KOPT-K1 (cell line): ENCODE results near the gene CKLF.
A peak's percentile ranks its signal among the peaks of the same experiment; 100 is the strongest.

Experiments
- H3K27ac ChIP-seq: fragments of 200-600 bp; sonication (generic); 2 replicates; pipeline ENCODE4 v1.5.1; 2016; ENCODE audit warnings: antibody characterized with exemption, mild to moderate bottlenecking, low read depth, low read length; ENCODE audit not compliant: poor library complexity, severe bottlenecking
- H3K36me3 ChIP-seq: fragments of 200-600 bp; sonication (generic); 2 replicates; pipeline ENCODE4 v1.5.1; 2017; ENCODE audit warnings: antibody characterized with exemption, mild to moderate bottlenecking, low read length, moderate library complexity; ENCODE audit not compliant: insufficient read depth
- H3K9me3 ChIP-seq: fragments of 200-600 bp; sonication (generic); 2 replicates; pipeline ENCODE4 v1.5.1; 2017; ENCODE audit warnings: antibody characterized with exemption, low read length, mild to moderate bottlenecking; ENCODE audit not compliant: insufficient read depth, poor library complexity, severe bottlenecking

CKLF gene

DNA sequence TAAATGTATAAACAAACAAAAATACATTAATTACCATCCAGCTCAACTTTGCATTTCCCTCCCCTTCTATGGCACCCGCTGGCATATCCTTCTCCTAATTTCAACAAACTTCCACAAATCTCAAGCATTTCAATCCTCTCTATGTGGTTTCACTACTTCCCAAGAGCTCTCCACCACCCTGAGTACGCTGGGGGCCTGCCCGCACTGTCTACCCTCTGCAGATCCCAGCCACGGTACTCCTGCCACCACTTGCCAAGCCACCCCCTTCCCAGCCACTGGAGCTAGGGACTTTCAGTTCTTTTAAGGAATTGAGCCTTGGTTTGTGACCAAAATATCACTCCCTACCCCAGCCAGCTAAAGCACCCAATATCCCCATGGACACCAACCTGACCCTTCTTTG lies 4.3 kb upstream of the CKLF start:
- H3K36me3 ChIP-seq, result no peaks in the 10 kb centered on the region
- H3K9me3 ChIP-seq, result no peaks in the 10 kb centered on the region
- H3K27ac ChIP-seq, result peak overlapping the region; percentile 98

DNA sequence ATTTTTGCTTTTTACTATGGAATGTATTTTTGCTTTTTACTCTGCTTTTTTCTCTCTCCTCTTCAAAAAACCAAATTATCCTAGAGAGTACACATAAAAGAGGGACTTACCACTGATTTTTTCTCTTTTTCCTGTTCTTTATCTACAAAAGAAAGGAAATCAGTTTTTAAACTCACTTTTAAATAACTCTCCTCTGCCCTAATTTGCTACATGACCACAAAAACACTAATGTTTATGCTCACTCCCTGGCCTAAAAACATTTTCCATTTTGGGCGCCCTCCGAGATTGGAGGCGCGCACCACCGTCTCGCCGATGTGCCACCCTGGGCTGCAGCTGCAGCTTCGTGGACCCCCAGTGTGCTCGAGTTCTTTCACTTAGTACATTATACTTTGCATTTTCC lies 3.5 kb upstream of the CKLF start:
- H3K27ac ChIP-seq, result peak overlapping the region; percentile 98
- H3K36me3 ChIP-seq, result 0 out of 2 replicates have a peak, but pooled peaks cover under 1% of the 10 kb centered on the region
- H3K9me3 ChIP-seq, result no peaks in the 10 kb centered on the region

DNA sequence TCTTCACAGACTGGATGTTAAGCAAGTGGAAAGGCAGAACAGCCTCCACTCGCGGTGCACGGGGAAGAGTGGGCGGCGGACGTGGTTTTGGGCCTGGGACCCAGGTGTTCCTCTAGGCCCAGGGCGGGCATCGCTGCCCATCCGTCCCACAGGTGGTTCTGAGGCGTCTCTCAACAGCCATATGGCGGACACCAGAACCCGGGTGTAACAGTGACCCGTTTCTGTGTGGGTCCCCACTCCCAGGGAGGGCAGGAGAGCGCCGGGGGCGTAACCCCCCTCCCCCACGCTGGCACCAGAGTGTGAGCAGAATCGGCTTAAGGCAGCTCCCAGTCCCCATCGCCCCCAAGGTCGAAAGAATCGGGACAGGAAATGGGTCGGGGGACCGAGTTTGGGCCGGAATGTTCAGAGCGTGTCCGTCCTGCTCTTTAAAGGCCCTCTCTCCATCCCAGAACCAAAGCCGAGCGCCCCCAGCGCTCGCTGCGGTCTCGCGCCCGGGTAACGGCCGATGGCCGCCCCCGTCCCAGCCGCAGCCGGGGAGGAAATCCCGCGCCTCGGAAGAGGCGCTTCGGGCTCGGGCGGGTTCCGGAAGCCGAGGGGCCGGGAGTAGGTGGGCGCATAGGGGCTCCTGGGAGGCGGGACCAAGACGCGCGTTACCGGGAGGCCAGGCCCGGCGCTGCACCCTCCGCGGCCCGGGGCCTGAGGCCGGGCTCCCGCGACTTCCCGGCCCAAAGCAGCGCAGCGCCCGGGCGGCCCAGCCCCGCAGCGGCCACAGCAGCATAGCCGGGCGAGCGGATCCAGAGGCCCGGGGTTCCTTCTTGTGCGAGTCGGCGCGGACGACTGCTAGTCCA lies 2.9 kb upstream of the CKLF start, which contains the start of gene TK2:
TK2 (minus strand) TSS at position 839 of the 848 bp plus-strand sequence; CDS start at position 778, 61 bp downstream.
- no peaks in the 10 kb centered on the region for H3K9me3 ChIP-seq
- peak within 1 kb of the TSS; percentile 98 for H3K27ac ChIP-seq
- H3K36me3 ChIP-seq, result peaks cover 7% of the 10 kb centered on the region; the same call in 1 of the 2 replicates

DNA sequence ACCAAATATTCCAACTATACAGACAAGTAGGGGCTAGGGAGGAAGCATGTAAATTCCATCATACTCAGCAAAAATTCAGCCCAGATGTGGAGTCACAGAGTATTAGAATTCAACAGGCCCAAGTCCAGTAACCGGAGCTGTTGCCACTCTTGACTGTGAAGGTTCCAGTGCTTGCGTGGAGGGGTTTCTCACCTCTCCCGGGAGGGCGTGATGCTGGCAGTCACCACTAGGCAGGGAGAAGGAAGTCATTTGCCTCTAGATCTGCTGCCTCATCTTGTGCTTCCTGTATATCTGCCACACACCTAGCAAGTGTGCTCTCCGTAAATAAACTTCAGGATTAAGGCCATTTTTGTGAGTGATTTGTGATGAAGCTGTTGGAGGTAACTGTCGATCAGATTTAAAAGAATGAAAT lies 1.0 kb upstream of the CKLF start:
- peak overlapping the region; percentile 98 for H3K27ac ChIP-seq
- peaks cover 25% of the 10 kb centered on the region for H3K36me3 ChIP-seq

GRCh38 chr16:66551788-66552285 lies 539 bp upstream of the CKLF start:
- Histone ChIP-seq H3K36me3 (peaks cover 29% of the 10 kb centered on the region), H3K9me3 (no peaks in the 10 kb centered on the region), H3K27ac (peak overlapping the region; percentile 98)

More for the DNA sequence above, 1.0 kb upstream of the CKLF start:
- H3K9me3 ChIP-seq, result no peaks in the 10 kb centered on the region

GRCh38 chr16:66553223-66553622 lies 847 bp downstream of the CKLF start:
- H3K36me3 ChIP-seq, result peaks cover 43% of the 10 kb centered on the region
- peak overlapping the region; percentile 98 for H3K27ac ChIP-seq
- H3K9me3 ChIP-seq, result no peaks in the 10 kb centered on the region

- no peaks in the 10 kb centered on the region for H3K9me3 ChIP-seq
- H3K27ac ChIP-seq, result peak overlapping the region; percentile 98
- peaks cover 51% of the 10 kb centered on the region for H3K36me3 ChIP-seq
Measured at GRCh38 chr16:66554021-66554420, 1.6 kb downstream of the CKLF start.

DNA sequence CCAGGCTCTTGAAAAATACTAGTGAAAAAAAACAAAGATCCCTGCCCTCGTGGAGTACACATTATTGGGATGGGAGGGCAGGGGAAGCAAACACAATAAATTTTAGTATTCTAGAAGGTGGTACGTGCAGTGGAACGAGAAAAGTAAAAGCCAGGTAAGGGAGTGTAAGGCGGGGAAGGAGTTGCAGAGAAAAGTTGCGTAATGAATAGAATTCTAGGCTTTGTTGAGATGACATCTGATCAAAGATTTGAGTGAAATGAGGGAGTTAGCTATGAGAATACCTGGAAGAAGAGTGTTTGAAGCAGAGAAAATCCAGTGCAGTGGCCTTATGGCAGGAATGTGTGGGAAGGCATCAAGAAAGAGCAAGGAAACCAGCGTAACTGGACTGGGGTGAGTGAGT lies 2.1 kb downstream of the CKLF start:
- Histone ChIP-seq H3K36me3 (peaks cover 56% of the 10 kb centered on the region), H3K9me3 (no peaks in the 10 kb centered on the region), H3K27ac (peak overlapping the region; percentile 98)

DNA sequence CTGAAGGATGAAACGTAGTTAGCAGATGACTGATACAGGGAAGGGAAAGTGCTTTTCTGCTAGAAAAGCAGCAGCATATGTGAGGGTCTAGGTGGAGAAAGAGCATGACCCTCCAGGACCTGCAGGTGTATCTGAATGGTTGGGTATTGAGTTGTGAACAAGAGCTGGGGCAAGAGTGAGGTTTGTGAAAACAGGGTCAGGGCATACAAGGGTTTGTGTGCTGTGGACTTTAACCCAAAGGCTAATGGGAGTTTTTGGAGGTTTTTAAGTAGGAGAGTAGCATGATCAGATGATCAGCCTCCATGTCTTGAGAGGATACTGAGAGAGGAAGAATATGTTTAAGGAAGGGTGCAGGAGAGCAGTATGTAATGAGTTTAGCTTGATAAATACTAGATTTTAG lies 7.7 kb downstream of the CKLF start:
- Histone ChIP-seq H3K9me3 (no peaks in the 10 kb centered on the region), H3K27ac (peak overlapping the region; percentile 94), H3K36me3 (peaks cover 87% of the 10 kb centered on the region)

- peaks cover 88% of the 10 kb centered on the region for H3K36me3 ChIP-seq
- no peaks in the 10 kb centered on the region for H3K9me3 ChIP-seq
- peak overlapping the region; percentile 94 for H3K27ac ChIP-seq
Measured at GRCh38 chr16:66561381-66562080, 9.2 kb downstream of the CKLF start.

DNA sequence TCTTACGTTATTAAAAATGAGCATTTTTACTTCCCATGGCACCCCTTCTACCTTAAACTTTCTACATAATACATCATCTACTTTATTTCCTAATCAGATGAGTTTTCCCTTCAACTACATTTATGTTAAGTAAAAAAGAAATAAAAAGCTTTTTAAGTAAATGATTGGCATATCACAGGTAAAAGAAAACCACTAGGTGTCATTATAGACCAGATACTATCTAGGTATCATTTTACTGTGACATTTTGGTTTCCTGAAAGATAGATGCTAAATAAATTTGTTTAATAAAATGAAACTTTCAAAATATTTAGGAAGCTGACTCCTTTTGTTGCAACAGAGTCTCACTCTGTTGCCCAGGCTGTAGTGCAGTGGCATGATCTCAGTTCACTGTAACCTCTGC lies 10.0 kb downstream of the CKLF start:
- Histone ChIP-seq H3K36me3 (peaks cover 88% of the 10 kb centered on the region), H3K27ac (peak overlapping the region; percentile 94), H3K9me3 (no peaks in the 10 kb centered on the region)

DNA sequence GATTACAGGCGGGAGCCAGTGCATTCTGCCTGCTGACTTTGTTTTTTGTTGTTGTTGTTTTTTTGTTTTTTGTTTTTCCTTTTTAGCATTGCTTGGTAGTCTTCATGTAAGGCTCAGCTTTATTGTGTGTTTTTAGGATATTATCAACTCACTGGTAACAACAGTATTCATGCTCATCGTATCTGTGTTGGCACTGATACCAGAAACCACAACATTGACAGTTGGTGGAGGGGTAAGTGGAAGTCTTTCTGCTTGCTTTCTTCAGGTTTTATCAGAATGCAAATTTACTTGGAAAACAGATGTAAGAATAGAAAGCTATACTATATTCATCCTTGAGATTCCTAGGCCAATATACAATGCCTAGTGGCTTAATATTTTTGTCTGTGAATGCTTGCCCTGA lies 10.6 kb downstream of the CKLF start:
- peak overlapping the region; percentile 94 for H3K27ac ChIP-seq
- H3K9me3 ChIP-seq, result no peaks in the 10 kb centered on the region
- H3K36me3 ChIP-seq, result peaks cover 88% of the 10 kb centered on the region

GRCh38 chr16:66563574-66564334 lies 11.4 kb downstream of the CKLF start:
- peak overlapping the region; percentile 94 for H3K27ac ChIP-seq

DNA sequence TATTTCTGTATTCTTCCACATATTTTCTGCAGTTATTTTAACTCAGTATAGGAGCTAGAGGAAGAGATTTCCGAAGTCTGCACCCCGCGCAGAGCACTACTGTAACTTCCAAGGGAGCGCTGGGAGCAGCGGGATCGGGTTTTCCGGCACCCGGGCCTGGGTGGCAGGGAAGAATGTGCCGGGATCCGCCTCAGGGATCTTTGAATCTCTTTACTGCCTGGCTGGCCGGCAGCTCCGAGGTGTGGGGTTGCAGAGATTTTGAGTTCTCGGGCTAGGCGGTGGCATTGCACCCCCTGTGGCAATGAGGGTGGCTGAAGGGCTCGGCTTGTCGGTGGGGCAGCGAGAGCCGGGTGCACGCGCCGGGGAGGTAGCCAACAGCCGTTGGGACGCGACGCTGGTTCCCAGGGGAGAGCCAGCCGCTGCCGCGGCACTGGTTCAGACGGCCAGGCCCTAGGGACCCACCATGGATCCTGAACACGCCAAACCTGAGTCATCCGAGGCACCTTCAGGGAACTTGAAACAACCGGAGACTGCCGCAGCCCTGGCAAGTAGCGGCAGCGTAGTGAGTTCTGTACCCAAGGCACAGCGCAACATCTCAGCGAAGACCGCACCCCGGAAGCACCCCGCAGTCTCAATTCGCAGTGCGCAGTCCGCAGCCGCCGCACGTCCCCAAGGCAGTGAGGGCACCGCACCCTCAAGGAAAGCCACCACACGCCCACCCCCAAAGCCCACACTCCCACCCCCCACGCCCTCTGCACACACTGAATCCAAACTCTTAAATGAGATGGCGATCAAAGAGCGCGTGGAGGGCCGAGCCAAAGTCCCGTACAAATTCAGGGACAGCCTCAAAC lies 13.9 kb downstream of the CKLF start, which contains the start of gene CMTM1:
CMTM1 (plus strand) TSS at position 389 of the 851 bp plus-strand sequence; CDS start at position 464, 75 bp downstream.
- Histone ChIP-seq H3K36me3 (peaks cover 82% of the 10 kb centered on the region), H3K9me3 (no peaks in the 10 kb centered on the region), H3K27ac (no peak within 1 kb of the TSS)

More at GRCh38 chr16:66563574-66564334, 11.4 kb downstream of the CKLF start:
- no peaks in the 10 kb centered on the region for H3K9me3 ChIP-seq
- peaks cover 87% of the 10 kb centered on the region for H3K36me3 ChIP-seq
